H1 (cell line): Measurements from ENCODE around the gene FAM83B. TPM values are rescaled to one million over a fixed set of nuclear protein-coding genes. Genes with fewer than 3 reads are reported as not detected.

Experiments used
- CTCF ChIA-PET: fragments of 300-600 bp; sonication (Branson Sonifier 250); formaldehyde crosslinking; loops from one replicate; lab custom pipeline; 2021; ENCODE audit not compliant: partially characterized antibody; lab: Charles Lee
- POLR2A ChIA-PET: fragments of 300-600 bp; sonication (Branson Sonifier 250); formaldehyde crosslinking; loops from one replicate; lab custom pipeline; 2021; ENCODE audit warnings: inconsistent platforms; ENCODE audit not compliant: partially characterized antibody; lab: Charles Lee
- DNase-seq, 2 experiments: peaks; one replicate each; pipeline versions ENCODE4 v3.0.0 to v3.0.0-alpha.2; 2010 to 2022; ENCODE audit warnings: low spot score in 2 of 2, low read depth in 1 of 2, mixed read lengths in 1 of 2
- FAIRE-seq: peaks from 2 replicates; lab custom pipeline; 2011; peaks lifted over from hg19 to GRCh38; lab: Jason Lieb, UNC
- H2AFZ ChIP-seq: 2 replicates; pipeline ENCODE4 v1.8.1; 2012; ENCODE audit warnings: low read length, inconsistent platforms
- H2AK5ac ChIP-seq: 2 replicates; pipeline ENCODE4 v1.6.1; 2013; ENCODE audit warnings: low read depth, low read length
- H2BK120ac ChIP-seq: replicated peaks from 2 replicates; pipeline ENCODE3; 2013; ENCODE audit warnings: low read depth, low read length, inconsistent platforms
- H2BK12ac ChIP-seq: 2 replicates; pipeline ENCODE4 v1.6.1; 2013; ENCODE audit warnings: low read depth, low read length
- H2BK15ac ChIP-seq: 2 replicates; pipeline ENCODE4 v1.6.1; 2013; ENCODE audit warnings: low read length
- H2BK20ac ChIP-seq: 2 replicates; pipeline ENCODE4 v1.6.1; 2013; ENCODE audit warnings: low read length
- H2BK5ac ChIP-seq: 2 replicates; pipeline ENCODE4 v1.6.1; 2013; ENCODE audit warnings: low read depth, low read length
- H3K14ac ChIP-seq: 2 replicates; pipeline ENCODE4 v1.6.1; 2013; ENCODE audit warnings: inconsistent platforms; ENCODE audit not compliant: insufficient read length
- H3K18ac ChIP-seq: 2 replicates; pipeline ENCODE4 v1.6.1; 2013; ENCODE audit warnings: low read length; ENCODE audit errors: extremely low read depth
- H3K23ac ChIP-seq: 2 replicates; pipeline ENCODE4 v1.6.1; 2013; ENCODE audit warnings: inconsistent platforms; ENCODE audit not compliant: insufficient read length
- H3K23me2 ChIP-seq: 2 replicates; pipeline ENCODE4 v1.6.1; 2013; ENCODE audit warnings: low read depth, low read length
- H3K27ac ChIP-seq: 2 replicates; pipeline ENCODE4 v1.6.1; 2011; ENCODE audit warnings: low read depth, low read length, inconsistent platforms
- H3K27me3 ChIP-seq, 4 experiments: replicated peaks in 1 of 4; 1 replicate in 1 of 4; 2 replicates in 3 of 4; pipeline versions ENCODE4 v1.6.1 to v1.8.1; 2011 to 2013; ENCODE audit warnings: low read length in 3 of 4, mild to moderate bottlenecking in 3 of 4, inconsistent platforms in 2 of 4, mixed read lengths in 2 of 4, moderate library complexity in 1 of 4; ENCODE audit not compliant: control insufficient read depth in 3 of 4, insufficient read depth in 3 of 4; ENCODE audit errors: extremely low read depth in 1 of 4
- H3K36me3 ChIP-seq, 4 experiments: 2 replicates each; pipeline versions ENCODE4 v1.6.1 to v1.8.1; 2011 to 2013; ENCODE audit warnings: mild to moderate bottlenecking in 4 of 4, low read length in 3 of 4, moderate library complexity in 2 of 4, control low read depth in 1 of 4, inconsistent platforms in 1 of 4; ENCODE audit not compliant: insufficient read depth in 4 of 4, control insufficient read depth in 2 of 4
- H3K4ac ChIP-seq: replicated peaks from 2 replicates; pipeline ENCODE3; 2013; ENCODE audit warnings: low read length, low read depth, mixed read lengths, inconsistent platforms; ENCODE audit not compliant: insufficient read length
- H3K4me1 ChIP-seq, 4 experiments: replicated peaks in 1 of 4; 1 replicate in 1 of 4; 2 replicates in 3 of 4; pipeline versions ENCODE4 v1.6.1 to v1.8.1; 2011 to 2013; ENCODE audit warnings: low read length in 3 of 4, inconsistent platforms in 2 of 4, mixed read lengths in 1 of 4; ENCODE audit not compliant: insufficient read depth in 4 of 4, control insufficient read depth in 3 of 4
- H3K4me2 ChIP-seq, 2 experiments: 2 replicates each; pipeline versions ENCODE4 v1.6.1 to v1.8.1; 2011 to 2013; ENCODE audit warnings: low read depth in 2 of 2, low read length in 2 of 2, control low read depth in 1 of 2, inconsistent platforms in 1 of 2, mild to moderate bottlenecking in 1 of 2; ENCODE audit not compliant: insufficient read depth in 1 of 2
- H3K4me3 ChIP-seq, 4 experiments: fragments of 200-600, 300-600 bp in 1 of 4; sonication (generic), shearing (Covaris generic), sonication (Bioruptor Twin) in 1 of 4; 2 replicates each; pipeline versions ENCODE4 v1.5.1 to v1.8.1; 2011 to 2016; ENCODE audit warnings: low read length in 4 of 4, low read depth in 3 of 4, control low read depth in 2 of 4, inconsistent platforms in 2 of 4, mild to moderate bottlenecking in 2 of 4, mixed read lengths in 1 of 4, moderate library complexity in 1 of 4; ENCODE audit not compliant: insufficient read depth in 2 of 4; ENCODE audit errors: extremely low read depth in 1 of 4
- H3K56ac ChIP-seq: replicated peaks from 2 replicates; pipeline ENCODE3; 2013; ENCODE audit warnings: low read depth, mild to moderate bottlenecking, mixed read lengths, low read length, inconsistent platforms; ENCODE audit not compliant: insufficient read length
- H3K79me1 ChIP-seq: 2 replicates; pipeline ENCODE4 v1.6.1; 2013; ENCODE audit warnings: low read depth, low read length, control low read depth
- H3K79me2 ChIP-seq, 2 experiments: 2 replicates each; pipeline versions ENCODE4 v1.6.1 to v1.8.1; 2012 to 2013; ENCODE audit warnings: low read length in 2 of 2, mild to moderate bottlenecking in 2 of 2, inconsistent platforms in 1 of 2; ENCODE audit not compliant: insufficient read depth in 2 of 2, control insufficient read depth in 1 of 2
- H3K9ac ChIP-seq, 4 experiments: replicated peaks in 1 of 4; 1 replicate in 1 of 4; 2 replicates in 3 of 4; pipeline versions ENCODE4 v1.6.1 to v1.8.1; 2011 to 2013; ENCODE audit warnings: low read depth in 3 of 4, low read length in 3 of 4, control low read depth in 2 of 4, mild to moderate bottlenecking in 2 of 4, moderate library complexity in 2 of 4, inconsistent platforms in 1 of 4; ENCODE audit errors: extremely low read depth in 1 of 4
- H3K9me3 ChIP-seq, 2 experiments: 2 replicates each; pipeline versions ENCODE4 v1.6.1 to v1.8.1; 2012 to 2013; ENCODE audit warnings: mild to moderate bottlenecking in 2 of 2, moderate library complexity in 2 of 2, control low read depth in 1 of 2, inconsistent platforms in 1 of 2, low read depth in 1 of 2, low read length in 1 of 2, mixed read lengths in 1 of 2; ENCODE audit not compliant: insufficient read depth in 2 of 2
- H4K20me1 ChIP-seq, 2 experiments: replicated peaks in 1 of 2; 2 replicates each; pipeline versions ENCODE3 to v1.8.1; 2011 to 2013; ENCODE audit warnings: inconsistent platforms in 2 of 2, low read length in 2 of 2, mild to moderate bottlenecking in 1 of 2; ENCODE audit not compliant: insufficient read depth in 2 of 2, control insufficient read depth in 1 of 2
- H4K5ac ChIP-seq: 2 replicates; pipeline ENCODE4 v1.6.1; 2013; ENCODE audit warnings: low read length, low read depth, mixed read lengths, inconsistent platforms; ENCODE audit not compliant: insufficient read length
- H4K8ac ChIP-seq: 2 replicates; pipeline ENCODE4 v1.8.0; 2013; ENCODE audit warnings: mild to moderate bottlenecking, moderate library complexity, low read length, inconsistent platforms; ENCODE audit not compliant: insufficient read depth; ENCODE audit errors: extremely low read depth
- H4K91ac ChIP-seq: replicated peaks from 2 replicates; pipeline ENCODE3; 2013; ENCODE audit warnings: low read length, mixed read lengths, inconsistent platforms; ENCODE audit not compliant: insufficient read length
- BACH1 ChIP-seq: IDR thresholded peaks from 2 replicates; pipeline ENCODE4 v1.6.1; 2012; ENCODE audit warnings: low read length, improper control_type of control experiment
- CHD2 ChIP-seq: IDR thresholded peaks from 2 replicates; pipeline ENCODE4 v1.6.1; 2012; ENCODE audit warnings: low read length, improper control_type of control experiment
- CREB1 ChIP-seq: IDR thresholded peaks from 2 replicates; pipeline ENCODE4 v1.6.1; 2012; ENCODE audit warnings: inconsistent platforms
- E2F6 ChIP-seq: IDR thresholded peaks from 2 replicates; pipeline ENCODE4 v1.6.1; 2012; ENCODE audit warnings: inconsistent platforms
- EP300 ChIP-seq, 2 experiments: IDR thresholded peaks; 1 replicate in 1 of 2; 2 replicates in 1 of 2; pipeline ENCODE4 v1.6.1; 2011 to 2012; ENCODE audit warnings: low read depth in 2 of 2, low read length in 2 of 2, mild to moderate bottlenecking in 2 of 2, borderline replicate concordance in 1 of 2, inconsistent platforms in 1 of 2, moderate library complexity in 1 of 2
- FOSL1 ChIP-seq: IDR thresholded peaks from 2 replicates; pipeline ENCODE4 v1.6.1; 2011; ENCODE audit warnings: mild to moderate bottlenecking, low read depth, low read length, moderate library complexity; ENCODE audit not compliant: insufficient read depth
- KDM4A ChIP-seq: IDR thresholded peaks from one replicate; pipeline ENCODE4 v1.7.1; 2012; ENCODE audit warnings: low read depth, mild to moderate bottlenecking, moderate library complexity, low read length, inconsistent platforms; ENCODE audit not compliant: severe bottlenecking
- KDM5A ChIP-seq: fragments of 200-600 bp; IDR thresholded peaks from 2 replicates; pipeline ENCODE4 v1.7.1; 2012; ENCODE audit warnings: mild to moderate bottlenecking, low read length, inconsistent platforms, mixed read lengths
- MAFK ChIP-seq: IDR thresholded peaks from 2 replicates; pipeline ENCODE4 v1.6.1; 2012; ENCODE audit warnings: low read depth, mild to moderate bottlenecking, improper control_type of control experiment, low read length
- POLR2AphosphoS5 ChIP-seq: IDR thresholded peaks from 2 replicates; pipeline ENCODE4 v1.6.1; 2011; ENCODE audit warnings: low read depth, low read length
- RFX5 ChIP-seq: IDR thresholded peaks from 2 replicates; pipeline ENCODE4 v1.6.1; 2011; ENCODE audit warnings: low read depth, low read length, improper control_type of control experiment, borderline replicate concordance
- RXRA ChIP-seq: IDR thresholded peaks from 2 replicates; pipeline ENCODE4 v1.6.1; 2011; ENCODE audit warnings: low read depth, mild to moderate bottlenecking, low read length, moderate library complexity; ENCODE audit not compliant: insufficient read depth
- SIN3A ChIP-seq, 2 experiments: IDR thresholded peaks in 1 of 2; conservative IDR thresholded peaks in 1 of 2; 2 replicates each; pipeline ENCODE4 v1.6.1; 2011 to 2012; ENCODE audit warnings: low read length in 2 of 2, improper control_type of control experiment in 1 of 2, low read depth in 1 of 2, mild to moderate bottlenecking in 1 of 2
- TAF7 ChIP-seq: optimal IDR thresholded peaks from 2 replicates; pipeline ENCODE3; 2011; ENCODE audit warnings: low read depth, mild to moderate bottlenecking, inconsistent platforms, low read length, moderate library complexity, borderline replicate concordance
- TEAD4 ChIP-seq: IDR thresholded peaks from 2 replicates; pipeline ENCODE4 v1.6.1; 2012; ENCODE audit warnings: low read depth, low read length, inconsistent platforms, mixed read lengths
- polyA plus RNA-seq, 7 experiments: library from polyadenylated mRNA; depleted of rRNA in 3 of 7; stranded (reverse) in 5 of 7; unstranded in 2 of 7; fragments of >200 nt in 5 of 7; fragments of 200-250 nt in 2 of 7; gene quantifications; 1 replicate in 5 of 7; 2 replicates in 1 of 7; 4 replicates in 1 of 7; pipeline versions ENCODE4 v1.2.1 to v1.2.3, GENCODE V29; 2011 to 2013; ENCODE audit warnings: missing spikeins in 2 of 7, mixed read lengths in 2 of 7
- total RNA-seq: library from RNA; stranded (reverse); fragmentation: NEBNext Ultra II Directional; extraction: Animal tissue kit (Norgen Biotek cat#: 25700); gene quantifications from 2 replicates; pipeline ENCODE4 v1.2.1, GENCODE V29; 2021

The FAM83B gene
- total and polyA plus RNA-seq, 2 of the 8 experiments (the other 6 are each of a cell fraction or from before 2014, with no cell fraction given) = 0.71 to 5.7 TPM

GRCh38 chr6:54916858-54917257 lies 70.3 kb downstream of the FAM83B start:
- no peak overlapping the region for H3K4ac ChIP-seq
- no peaks in the 10 kb centered on the region for H3K36me3 ChIP-seq
- no peak for TF ChIP-seq CREB1
- no peak for TF ChIP-seq CHD2
- TF ChIP-seq SIN3A (conservative IDR thresholded peaks at IDR 0.05 in 1 of 2, IDR thresholded peaks at IDR 0.05 in 1 of 2; ENCODE audit: low read depth in 1 of 2, low read length in 2 of 2) = no peak
- TF ChIP-seq EP300 (IDR thresholded peaks at IDR 0.05; ENCODE audit: borderline replicate concordance in 1 of 2, low read depth in 2 of 2, low read length in 2 of 2) = no peak
- TF ChIP-seq KDM4A = no peak
- no peak for TF ChIP-seq KDM5A
- no peak for TF ChIP-seq BACH1
- TF ChIP-seq FOSL1 = no peak
- TF ChIP-seq TAF7 = no peak
- no peak for TF ChIP-seq E2F6
- no peak for TF ChIP-seq RFX5
- TF ChIP-seq POLR2AphosphoS5 = no peak
- no peak for TF ChIP-seq RXRA
- no peak for TF ChIP-seq TEAD4
- no peak for TF ChIP-seq MAFK
- H2BK15ac ChIP-seq = no peak overlapping the region
- no peak overlapping the region for H4K5ac ChIP-seq
- H3K14ac ChIP-seq = no peak overlapping the region
- H4K8ac ChIP-seq = no peak overlapping the region
- H2AFZ ChIP-seq = no peak overlapping the region
- H4K91ac ChIP-seq = no peak overlapping the region
- CTCF ChIA-PET = no interaction called here
- H2BK120ac ChIP-seq = no peak overlapping the region
- no peaks in the 10 kb centered on the region for H3K23me2 ChIP-seq
- no peak overlapping the region for H3K27ac ChIP-seq
- H3K4me3 ChIP-seq = no peak overlapping the region
- no peak overlapping the region for H3K18ac ChIP-seq
- H3K23ac ChIP-seq = no peak overlapping the region
- no peaks in the 10 kb centered on the region for H3K79me1 ChIP-seq
- FAIRE-seq (no peak), DNase-seq (no peak)
- no peak overlapping the region for H2BK12ac ChIP-seq
- no peak overlapping the region for H3K9ac ChIP-seq
- no peak overlapping the region for H2AK5ac ChIP-seq
- no peaks in the 10 kb centered on the region for H3K9me3 ChIP-seq
- no peak overlapping the region for H3K56ac ChIP-seq
- H3K4me2 ChIP-seq = no peak overlapping the region
- no peak overlapping the region for H2BK5ac ChIP-seq
- H3K4me1 ChIP-seq = no peaks in the 10 kb centered on the region
- H2BK20ac ChIP-seq = no peak overlapping the region
- no peaks in the 10 kb centered on the region for H4K20me1 ChIP-seq
- H3K27me3 ChIP-seq = no peaks in the 10 kb centered on the region
- POLR2A ChIA-PET = no interaction called here
- H3K79me2 ChIP-seq = no peaks in the 10 kb centered on the region
